ENCODE results near the gene PRCD. TPM values are rescaled to one million over a fixed set of nuclear protein-coding genes. Genes with fewer than 3 reads are reported as not detected.

PRCD gene
- total RNA-seq, 5 donors from 2014 or later (not counting 1 experiment from before 2014, with no cell fraction given), result 0.66 to 1.3 (median 0.92) TPM

GRCh38 chr17:76493505-76494167 is 46.2 kb upstream of the PRCD start:
- H3K4me3 ChIP-seq (ENCODE audit: control insufficient read depth in 1 of 2, extremely low read depth in 1 of 2, low read length in 1 of 2), result peak overlapping the region; percentile 10 to 33
- 18% methylated on average over 16 of the region's 21 CpGs for WGBS (ENCODE audit: insufficient coverage)
- DNase-seq, result peak in 26 of 35 experiments; percentile 24 to 66 (median 38)

GRCh38 chr17:76495663-76496400 is 44.0 kb upstream of the PRCD start:
- ATAC-seq (replicated peaks in 1 of 4), result no peak
- Histone ChIP-seq H3K27ac (ENCODE audit: low read length) (no peak overlapping the region), H3K27me3 (replicated peaks in 1 of 2; ENCODE audit: control insufficient read depth in 2 of 2, extremely low read depth in 1 of 2, insufficient read depth in 2 of 2, low read length in 1 of 2) (no peaks in the 10 kb centered on the region), H3K4me1 (ENCODE audit: control insufficient read depth in 1 of 2, extremely low read depth in 1 of 2, insufficient read depth in 2 of 2, low read length in 2 of 2) (peaks cover 14 to 92% of the 10 kb centered on the region in 2 experiments), H3K4me3 (ENCODE audit: control insufficient read depth in 1 of 2, extremely low read depth in 1 of 2, low read length in 1 of 2) (no peak overlapping the region), H3K9me3 (no peaks in the 10 kb centered on the region), H3K36me3 (ENCODE audit: control insufficient read depth in 2 of 2, extremely low read depth in 1 of 2, insufficient read depth in 1 of 2, low read length in 1 of 2) (peaks cover 5 to 7% of the 10 kb centered on the region in 2 donors)
- POLR2A ChIA-PET, result no interaction called here
- CTCF ChIA-PET, result interaction anchor here in 1 of 2 donors (0.6 kb wide), 1 partner anchor 8 kb away, joined by 4 read pairs; no protein-coding TSS in a partner anchor
- 95% methylated on average over 13 of the region's 16 CpGs for WGBS (ENCODE audit: insufficient coverage)
- DNase-seq, result no peak
- Mint-ChIP-seq H3K27me3 (no peaks in the 10 kb centered on the region), H3K27ac (peak overlapping the region; percentile 28 to 36), H3K4me3 (no peak overlapping the region), H3K4me1 (peaks cover 58 to 91% (median 71%) of the 10 kb centered on the region in 3 donors), H3K36me3 (no peaks in the 10 kb centered on the region), H3K9me3 (no peaks in the 10 kb centered on the region)

More at GRCh38 chr17:76493505-76494167, 46.2 kb upstream of the PRCD start:
- Histone ChIP-seq H3K36me3 (ENCODE audit: control insufficient read depth in 2 of 2, extremely low read depth in 1 of 2, insufficient read depth in 1 of 2, low read length in 1 of 2) (peaks cover 3 to 7% of the 10 kb centered on the region in 2 donors), H3K27me3 (replicated peaks in 1 of 2; ENCODE audit: control insufficient read depth in 2 of 2, extremely low read depth in 1 of 2, insufficient read depth in 2 of 2, low read length in 1 of 2) (no peaks in the 10 kb centered on the region), H3K4me1 (ENCODE audit: control insufficient read depth in 1 of 2, extremely low read depth in 1 of 2, insufficient read depth in 2 of 2, low read length in 2 of 2) (peaks cover 11 to 91% of the 10 kb centered on the region in 2 experiments), H3K9me3 (no peaks in the 10 kb centered on the region), H3K27ac (ENCODE audit: low read length) (peak overlapping the region; percentile 66)
- Mint-ChIP-seq H3K4me3 (peak overlapping the region; percentile 63 to 83 (median 83)), H3K27ac (peak overlapping the region; percentile 82 to 91), H3K36me3 (no peaks in the 10 kb centered on the region), H3K27me3 (no peaks in the 10 kb centered on the region), H3K9me3 (no peaks in the 10 kb centered on the region), H3K4me1 (peaks cover 37 to 80% (median 57%) of the 10 kb centered on the region in 3 donors)
- ChIA-PET CTCF (interaction anchor here in 1 of 2 donors (0.7 to 0.9 kb wide), 2 partner anchors 64 to 348 kb away, joined by 4 read pairs; no protein-coding TSS in a partner anchor), POLR2A (no interaction called here)
- ATAC-seq (replicated peaks in 1 of 4), result peak; percentile 26 to 56 (median 44)

GRCh38 chr17:76496464-76496863 is 43.4 kb upstream of the PRCD start:
- H3K27ac ChIP-seq (ENCODE audit: low read length), result no peak overlapping the region
- CTCF ChIA-PET, result no interaction called here

DNA sequence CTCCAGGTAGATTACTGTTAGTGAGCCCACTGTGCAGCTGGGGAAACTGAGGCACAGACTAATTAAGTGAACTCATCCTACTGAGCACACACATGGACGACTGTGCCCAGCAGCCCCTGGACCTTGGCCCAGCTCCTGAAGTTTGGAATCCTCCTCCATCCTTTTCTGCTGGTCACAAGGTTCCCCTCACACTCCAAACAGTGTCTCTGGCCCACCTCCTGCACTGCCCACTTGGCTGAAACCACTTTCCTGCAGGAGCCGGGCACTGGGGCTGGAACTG is 42.2 kb upstream of the PRCD start:
- H3K27me3 Mint-ChIP-seq, result no peaks in the 10 kb centered on the region
- H3K27me3 ChIP-seq (replicated peaks in 1 of 2; ENCODE audit: control insufficient read depth in 2 of 2, extremely low read depth in 1 of 2, insufficient read depth in 2 of 2, low read length in 1 of 2), result no peaks in the 10 kb centered on the region
- H3K36me3 ChIP-seq (ENCODE audit: control insufficient read depth in 2 of 2, extremely low read depth in 1 of 2, insufficient read depth in 1 of 2, low read length in 1 of 2), result peaks cover 5 to 7% of the 10 kb centered on the region in 2 donors
- H3K4me3 Mint-ChIP-seq, result peak overlapping the region in 1 of 3 donors; percentile 28
- POLR2A ChIA-PET, result no interaction called here
- peaks cover 54 to 84% (median 64%) of the 10 kb centered on the region in 3 donors for H3K4me1 Mint-ChIP-seq
- ATAC-seq (replicated peaks in 1 of 4) (no peak), DNase-seq (no peak)
- H3K27ac ChIP-seq (ENCODE audit: low read length), result no peak overlapping the region
- no peaks in the 10 kb centered on the region for H3K36me3 Mint-ChIP-seq
- no peaks in the 10 kb centered on the region for H3K9me3 ChIP-seq
- CTCF ChIA-PET, result interaction anchor here in 1 of 2 donors (1.0 kb wide), 1 partner anchor 31 kb away, joined by 3 read pairs; no protein-coding TSS in a partner anchor
- H3K27ac Mint-ChIP-seq, result peak overlapping the region in 1 of 2 donors; percentile 48
- H3K4me1 ChIP-seq (ENCODE audit: control insufficient read depth in 1 of 2, extremely low read depth in 1 of 2, insufficient read depth in 2 of 2, low read length in 2 of 2), result peaks cover 7 to 85% of the 10 kb centered on the region in 2 experiments
- no peak overlapping the region for H3K4me3 ChIP-seq (ENCODE audit: control insufficient read depth in 1 of 2, extremely low read depth in 1 of 2, low read length in 1 of 2)
- no peaks in the 10 kb centered on the region for H3K9me3 Mint-ChIP-seq
- WGBS (ENCODE audit: insufficient coverage), result 100% methylated on average over 1 of the region's 2 CpGs

More at GRCh38 chr17:76496464-76496863, 43.4 kb upstream of the PRCD start:
- no peak overlapping the region for H3K4me3 ChIP-seq (ENCODE audit: control insufficient read depth in 1 of 2, extremely low read depth in 1 of 2, low read length in 1 of 2)
- H3K4me1 ChIP-seq (ENCODE audit: control insufficient read depth in 1 of 2, extremely low read depth in 1 of 2, insufficient read depth in 2 of 2, low read length in 2 of 2), result peaks cover 13 to 87% of the 10 kb centered on the region in 2 experiments
- Mint-ChIP-seq H3K27me3 (no peaks in the 10 kb centered on the region), H3K4me3 (no peak overlapping the region), H3K36me3 (no peaks in the 10 kb centered on the region), H3K4me1 (peaks cover 60 to 87% (median 68%) of the 10 kb centered on the region in 3 donors), H3K27ac (peak overlapping the region in 1 of 2 donors; percentile 36), H3K9me3 (no peaks in the 10 kb centered on the region)
- ATAC-seq (replicated peaks in 1 of 4) (no peak), DNase-seq (no peak)
- peaks cover 5 to 7% of the 10 kb centered on the region in 2 donors for H3K36me3 ChIP-seq (ENCODE audit: control insufficient read depth in 2 of 2, extremely low read depth in 1 of 2, insufficient read depth in 1 of 2, low read length in 1 of 2)
- H3K9me3 ChIP-seq, result no peaks in the 10 kb centered on the region
- WGBS (ENCODE audit: insufficient coverage), result 100% methylated on average over 2 of the region's 6 CpGs
- POLR2A ChIA-PET, result no interaction called here
- H3K27me3 ChIP-seq (replicated peaks in 1 of 2; ENCODE audit: control insufficient read depth in 2 of 2, extremely low read depth in 1 of 2, insufficient read depth in 2 of 2, low read length in 1 of 2), result no peaks in the 10 kb centered on the region

DNA sequence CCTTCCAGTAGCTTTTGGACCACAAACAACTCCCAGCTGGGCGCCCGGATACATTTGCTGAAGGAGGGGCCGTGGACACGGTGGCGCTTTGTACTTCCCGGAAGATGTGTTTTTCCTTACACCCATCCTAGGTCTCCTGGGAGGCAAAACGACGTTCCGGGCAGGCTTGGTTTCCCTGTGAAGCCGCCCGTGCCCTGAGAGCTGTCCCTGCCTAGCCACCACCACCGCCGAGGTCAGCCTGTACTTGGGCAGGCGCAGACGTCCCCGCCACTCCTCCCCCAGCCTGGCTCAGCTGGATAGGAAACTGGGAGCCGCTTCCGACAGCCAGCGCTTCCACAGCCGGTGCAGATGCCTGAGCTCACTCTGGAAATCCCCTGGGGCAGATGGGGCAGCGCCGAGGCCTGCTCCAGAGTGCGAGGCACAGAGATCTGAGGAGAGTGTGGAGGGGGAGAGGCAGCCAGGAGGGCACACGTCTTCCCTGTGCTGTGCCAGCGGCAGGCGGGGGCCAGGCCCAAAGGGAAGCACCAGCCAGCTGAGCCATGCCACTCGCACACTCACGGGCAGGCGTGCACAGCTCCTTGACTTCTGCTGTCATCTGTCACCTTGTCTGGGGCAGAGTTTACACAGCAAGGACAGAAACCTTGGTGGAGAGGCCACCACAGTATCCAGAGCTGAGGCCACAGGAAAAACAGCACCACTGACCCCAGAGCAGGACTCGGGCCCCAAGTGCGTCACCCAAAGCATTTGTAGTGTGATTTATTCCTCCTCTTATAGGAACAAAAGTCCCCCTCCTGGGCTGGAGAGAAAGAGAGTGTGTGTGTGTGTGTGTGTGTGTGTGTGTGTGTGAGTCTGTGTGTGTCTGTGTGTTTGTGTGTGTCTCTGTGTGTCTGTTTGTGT is 41.6 kb upstream of the PRCD start:
- ATAC-seq (replicated peaks in 1 of 4) (no peak), DNase-seq (no peak)
- Histone ChIP-seq H3K36me3 (ENCODE audit: control insufficient read depth in 2 of 2, extremely low read depth in 1 of 2, insufficient read depth in 1 of 2, low read length in 1 of 2) (peaks cover 5 to 7% of the 10 kb centered on the region in 2 donors), H3K4me3 (ENCODE audit: control insufficient read depth in 1 of 2, extremely low read depth in 1 of 2, low read length in 1 of 2) (no peak overlapping the region), H3K27me3 (replicated peaks in 1 of 2; ENCODE audit: control insufficient read depth in 2 of 2, extremely low read depth in 1 of 2, insufficient read depth in 2 of 2, low read length in 1 of 2) (no peaks in the 10 kb centered on the region), H3K9me3 (no peaks in the 10 kb centered on the region), H3K27ac (ENCODE audit: low read length) (peak overlapping the region; percentile 40), H3K4me1 (ENCODE audit: control insufficient read depth in 1 of 2, extremely low read depth in 1 of 2, insufficient read depth in 2 of 2, low read length in 2 of 2) (peaks cover 7 to 79% of the 10 kb centered on the region in 2 experiments)
- ChIA-PET POLR2A (no interaction called here), CTCF (interaction anchor here (0.6 to 1.0 kb wide), 3 partner anchors 32 to 100 kb away, joined by 3 read pairs; no protein-coding TSS in a partner anchor)
- H3K4me3 Mint-ChIP-seq, result peak overlapping the region; percentile 34 to 90 (median 82)
- H3K27me3 Mint-ChIP-seq, result no peaks in the 10 kb centered on the region
- H3K9me3 Mint-ChIP-seq, result no peaks in the 10 kb centered on the region
- peak overlapping the region; percentile 73 to 74 for H3K27ac Mint-ChIP-seq
- H3K36me3 Mint-ChIP-seq, result no peaks in the 10 kb centered on the region
- H3K4me1 Mint-ChIP-seq, result peaks cover 48 to 81% (median 61%) of the 10 kb centered on the region in 3 donors
- 87% methylated on average over 16 of the region's 31 CpGs for WGBS (ENCODE audit: insufficient coverage)

Data from T-cell (primary cell).